ENCODE data around the gene EML4. TPM values are rescaled to one million over a fixed set of nuclear protein-coding genes. Genes with fewer than 3 reads are reported as not detected.

The EML4 gene
- total RNA-seq, 3 donors from 2014 or later, result 19.4 to 68.5 (median 36.7) TPM

GRCh38 chr2:42250925-42251324 lies 81.8 kb downstream of the EML4 start:
- TF ChIP-seq POLR2A (IDR thresholded peaks at IDR 0.05) (no peak), POLR2AphosphoS5 (IDR thresholded peaks at IDR 0.05) (no peak)
- TF ChIP-seq, protein P1, sequence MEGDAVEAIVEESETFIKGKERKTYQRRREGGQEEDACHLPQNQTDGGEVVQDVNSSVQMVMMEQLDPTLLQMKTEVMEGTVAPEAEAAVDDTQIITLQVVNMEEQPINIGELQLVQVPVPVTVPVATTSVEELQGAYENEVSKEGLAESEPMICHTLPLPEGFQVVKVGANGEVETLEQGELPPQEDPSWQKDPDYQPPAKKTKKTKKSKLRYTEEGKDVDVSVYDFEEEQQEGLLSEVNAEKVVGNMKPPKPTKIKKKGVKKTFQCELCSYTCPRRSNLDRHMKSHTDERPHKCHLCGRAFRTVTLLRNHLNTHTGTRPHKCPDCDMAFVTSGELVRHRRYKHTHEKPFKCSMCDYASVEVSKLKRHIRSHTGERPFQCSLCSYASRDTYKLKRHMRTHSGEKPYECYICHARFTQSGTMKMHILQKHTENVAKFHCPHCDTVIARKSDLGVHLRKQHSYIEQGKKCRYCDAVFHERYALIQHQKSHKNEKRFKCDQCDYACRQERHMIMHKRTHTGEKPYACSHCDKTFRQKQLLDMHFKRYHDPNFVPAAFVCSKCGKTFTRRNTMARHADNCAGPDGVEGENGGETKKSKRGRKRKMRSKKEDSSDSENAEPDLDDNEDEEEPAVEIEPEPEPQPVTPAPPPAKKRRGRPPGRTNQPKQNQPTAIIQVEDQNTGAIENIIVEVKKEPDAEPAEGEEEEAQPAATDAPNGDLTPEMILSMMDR (IDR thresholded peaks at IDR 0.05), result no peak
- H3K27ac ChIP-seq, result no peak overlapping the region
- DNase-seq (ENCODE audit: low spot score in 2 of 2), result no peak
- H3K36me3 ChIP-seq, result no peaks in the 10 kb centered on the region
- intact Hi-C loops (cut with DNase I; ENCODE audit: low total_unique reads), result no loop called here
- no peaks in the 10 kb centered on the region for H3K27me3 ChIP-seq
- no peak overlapping the region for H3K4me3 ChIP-seq
- peaks cover 0 to 7% of the 10 kb centered on the region in 2 donors for H3K4me1 ChIP-seq
- no peaks in the 10 kb centered on the region for H3K9me3 ChIP-seq

DNA sequence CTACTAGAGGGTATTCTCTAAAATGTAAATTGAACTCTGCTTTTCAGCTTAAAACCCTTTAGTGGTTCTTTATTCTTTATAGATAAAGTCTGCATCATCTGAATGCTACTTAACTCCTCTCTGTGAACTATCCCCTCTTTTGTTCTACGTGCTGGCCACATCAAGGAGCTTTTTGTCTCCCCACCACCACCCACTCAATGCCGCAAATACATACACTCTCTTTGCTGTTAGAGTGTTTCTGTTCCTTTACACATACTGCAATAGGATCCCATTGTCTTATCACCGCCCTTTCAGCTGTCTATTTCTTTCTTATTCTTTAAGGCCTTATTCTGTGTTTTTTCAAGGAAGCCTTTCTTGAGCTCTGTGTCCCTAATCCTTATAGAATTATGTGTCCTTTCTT lies 83.3 kb downstream of the EML4 start:
- Histone ChIP-seq H3K4me1 (peaks cover 0 to 7% of the 10 kb centered on the region in 2 donors), H3K36me3 (no peaks in the 10 kb centered on the region), H3K27ac (no peak overlapping the region), H3K27me3 (no peaks in the 10 kb centered on the region), H3K9me3 (no peaks in the 10 kb centered on the region), H3K4me3 (no peak overlapping the region)
- DNase-seq (ENCODE audit: low spot score in 2 of 2), result no peak
- intact Hi-C loops (cut with DNase I; ENCODE audit: low total_unique reads), result no loop called here
- TF ChIP-seq POLR2A (IDR thresholded peaks at IDR 0.05) (no peak), POLR2AphosphoS5 (IDR thresholded peaks at IDR 0.05) (no peak)
- TF ChIP-seq, protein P1 (IDR thresholded peaks at IDR 0.05), result no peak

GRCh38 chr2:42254186-42254895 lies 85.2 kb downstream of the EML4 start:
- no peak for DNase-seq (ENCODE audit: low spot score in 2 of 2)
- Histone ChIP-seq H3K27me3 (no peaks in the 10 kb centered on the region), H3K27ac (no peak overlapping the region), H3K9me3 (no peaks in the 10 kb centered on the region), H3K4me3 (no peak overlapping the region), H3K36me3 (no peaks in the 10 kb centered on the region), H3K4me1 (peaks cover 0 to 7% of the 10 kb centered on the region in 2 donors)
- intact Hi-C loops (cut with DNase I; ENCODE audit: low total_unique reads), result no loop called here
- TF ChIP-seq POLR2A (IDR thresholded peaks at IDR 0.05) (no peak), POLR2AphosphoS5 (IDR thresholded peaks at IDR 0.05) (no peak)
- TF ChIP-seq, protein P1 (IDR thresholded peaks at IDR 0.05), result no peak

DNA sequence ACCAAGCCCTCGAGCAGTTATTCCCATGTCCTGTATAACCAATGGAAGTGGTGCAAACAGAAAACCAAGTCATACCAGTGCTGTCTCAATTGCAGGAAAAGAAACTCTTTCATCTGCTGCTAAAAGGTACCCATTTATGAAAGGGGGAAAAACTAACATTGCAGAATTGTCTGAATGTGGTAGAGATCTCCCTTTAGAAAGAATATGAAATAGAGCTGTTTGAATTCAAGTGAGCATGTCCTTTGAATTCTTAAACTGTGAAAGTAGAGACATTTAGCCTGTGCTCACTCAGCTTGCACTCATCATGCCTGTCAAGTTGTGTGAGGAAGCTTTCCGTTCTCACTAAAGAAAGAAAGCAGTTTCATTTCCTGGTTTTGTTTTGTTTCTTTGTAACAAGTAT lies 87.4 kb downstream of the EML4 start:
- H3K4me3 ChIP-seq, result no peak overlapping the region
- no peaks in the 10 kb centered on the region for H3K27me3 ChIP-seq
- H3K9me3 ChIP-seq, result no peaks in the 10 kb centered on the region
- H3K36me3 ChIP-seq, result no peaks in the 10 kb centered on the region
- no peak for TF ChIP-seq POLR2AphosphoS5 (IDR thresholded peaks at IDR 0.05)
- H3K27ac ChIP-seq, result no peak overlapping the region
- no peaks in the 10 kb centered on the region for H3K4me1 ChIP-seq
- intact Hi-C loops (cut with DNase I; ENCODE audit: low total_unique reads), result no loop called here
- no peak for DNase-seq (ENCODE audit: low spot score in 2 of 2)

- TF ChIP-seq POLR2AphosphoS5 (IDR thresholded peaks at IDR 0.05), result no peak
- TF ChIP-seq, protein P1 (IDR thresholded peaks at IDR 0.05), result no peak
- Histone ChIP-seq H3K27me3 (no peaks in the 10 kb centered on the region), H3K4me1 (no peaks in the 10 kb centered on the region)
These were observed 92.5 kb downstream of the EML4 start for GRCh38 chr2:42261518-42262195.

More at GRCh38 chr2:42261518-42262195, 92.5 kb downstream of the EML4 start:
- Histone ChIP-seq H3K27ac (no peak overlapping the region), H3K4me3 (no peak overlapping the region), H3K36me3 (no peaks in the 10 kb centered on the region), H3K9me3 (no peaks in the 10 kb centered on the region)
- intact Hi-C loops (cut with DNase I; ENCODE audit: low total_unique reads), result no loop called here
- DNase-seq (ENCODE audit: low spot score in 2 of 2), result no peak
